GM23338 (cell line): ENCODE data around the gene CACNA1C. TPM values are rescaled to one million over a fixed set of nuclear protein-coding genes. Genes with fewer than 3 reads are reported as not detected.

Experiments
- ATAC-seq: fragments of 200-7000 bp; cut with Tn5 transposase; 3 replicates; pipeline ENCODE4 v1.9.1; 2020
- DNase-seq: peaks from one replicate; pipeline ENCODE4 v3.0.0-alpha.2; 2015; ENCODE audit warnings: low spot score
- H2AFZ ChIP-seq: fragments of 200-600 bp; sonication (generic); 2 replicates; pipeline ENCODE4 v1.8.0; 2016; ENCODE audit warnings: antibody characterized with exemption, mild to moderate bottlenecking, moderate library complexity
- H3F3A ChIP-seq: fragments of 200-600 bp; sonication (generic); replicated peaks from 2 replicates; pipeline ENCODE4 v1.8.0; 2017; ENCODE audit warnings: antibody characterized with exemption, mixed run types, low read depth
- H3K27ac ChIP-seq: fragments of 200-600 bp; sonication (generic); 2 replicates; pipeline ENCODE4 v1.6.1; 2016; ENCODE audit warnings: low read depth
- H3K27me3 ChIP-seq: fragments of 200-600 bp; sonication (generic); 2 replicates; pipeline ENCODE4 v1.8.0; 2016; ENCODE audit warnings: mild to moderate bottlenecking, mixed run types, moderate library complexity; ENCODE audit not compliant: insufficient read depth
- H3K36me3 ChIP-seq: fragments of 200-600 bp; sonication (generic); 2 replicates; pipeline ENCODE4 v1.8.0; 2016; ENCODE audit warnings: mild to moderate bottlenecking; ENCODE audit not compliant: insufficient read depth
- H3K4me1 ChIP-seq: fragments of 200-600 bp; sonication (generic); 2 replicates; pipeline ENCODE4 v1.8.0; 2016; ENCODE audit warnings: mild to moderate bottlenecking, moderate library complexity; ENCODE audit not compliant: insufficient read depth
- H3K4me2 ChIP-seq: fragments of 200-600 bp; sonication (generic); 2 replicates; pipeline ENCODE4 v1.7.1; 2017; ENCODE audit warnings: mixed run types
- H3K4me3 ChIP-seq: fragments of 200-600 bp; sonication (generic); 2 replicates; pipeline ENCODE4 v1.6.1; 2016; ENCODE audit warnings: mixed run types
- H3K79me2 ChIP-seq: fragments of 200-600 bp; sonication (generic); replicated peaks from 2 replicates; pipeline ENCODE4 v1.8.0; 2017; ENCODE audit warnings: mild to moderate bottlenecking; ENCODE audit not compliant: insufficient read depth
- H3K9me2 ChIP-seq: fragments of 200-600 bp; sonication (generic); 2 replicates; pipeline ENCODE4 v1.8.0; 2017; ENCODE audit not compliant: insufficient read depth
- H4K20me1 ChIP-seq: fragments of 200-600 bp; sonication (generic); replicated peaks from 2 replicates; pipeline ENCODE4 v1.8.0; 2017; ENCODE audit warnings: mild to moderate bottlenecking; ENCODE audit not compliant: insufficient read depth
- H3K27ac Mint-ChIP-seq: 2 replicates; pipeline ENCODE4 v1.8.0; 2020; ENCODE audit warnings: inconsistent platforms, mild to moderate bottlenecking, moderate library complexity, mixed read lengths
- H3K27me3 Mint-ChIP-seq: 3 replicates; pipeline ENCODE4 v1.8.0; 2022; ENCODE audit warnings: low read depth, mild to moderate bottlenecking, moderate library complexity, mixed read lengths, inconsistent platforms; ENCODE audit not compliant: insufficient read depth, poor library complexity
- H3K36me3 Mint-ChIP-seq: 3 replicates; pipeline ENCODE4 v1.8.0; 2021; ENCODE audit warnings: low read depth, mild to moderate bottlenecking, inconsistent platforms, moderate library complexity, mixed read lengths
- H3K4me1 Mint-ChIP-seq: 3 replicates; pipeline ENCODE4 v1.8.0; 2020; ENCODE audit warnings: mild to moderate bottlenecking, inconsistent platforms, mixed read lengths
- H3K4me3 Mint-ChIP-seq: 3 replicates; pipeline ENCODE4 v1.8.0; 2021; ENCODE audit warnings: moderate library complexity, mild to moderate bottlenecking, inconsistent platforms, mixed read lengths
- H3K9me3 Mint-ChIP-seq: 3 replicates; pipeline ENCODE4 v1.8.0; 2020; ENCODE audit warnings: moderate library complexity, mild to moderate bottlenecking, inconsistent platforms, mixed read lengths
- CREB1 ChIP-seq: fragments of 250-450 bp; sonication (Bioruptor Pico); IDR thresholded peaks from 2 replicates; pipeline ENCODE4 v1.5.0; 2020; ENCODE audit warnings: low read depth, mild to moderate bottlenecking, moderate library complexity
- CTCF ChIP-seq, 2 experiments: fragments of 200-600 bp in 1 of 2; sonication (generic) in 1 of 2; conservative IDR thresholded peaks; 2 replicates each; pipeline versions ENCODE4 v1.5.1 to v1.6.1; 2016 to 2017; ENCODE audit warnings: antibody characterized with exemption in 2 of 2, low read depth in 2 of 2, mild to moderate bottlenecking in 2 of 2, moderate library complexity in 1 of 2
- EZH2phosphoT487 ChIP-seq: fragments of 200-600 bp; sonication (generic); IDR thresholded peaks from one replicate; pipeline ENCODE4 v1.8.1; 2018; ENCODE audit warnings: antibody characterized with exemption; ENCODE audit not compliant: unreplicated experiment
- JUNB ChIP-seq: IDR thresholded peaks from one replicate; pipeline ENCODE4 v1.6.1; 2016; ENCODE audit warnings: antibody characterized with exemption; ENCODE audit not compliant: unreplicated experiment
- NANOG ChIP-seq: IDR thresholded peaks from 2 replicates; pipeline ENCODE4 v1.6.1; 2016; ENCODE audit warnings: antibody characterized with exemption, borderline replicate concordance
- POLR2AphosphoS5 ChIP-seq: IDR thresholded peaks from 2 replicates; pipeline ENCODE4 v1.6.1; 2016; ENCODE audit warnings: antibody characterized with exemption, low read depth
- STAT1 ChIP-seq: IDR thresholded peaks from one replicate; pipeline ENCODE4 v1.6.1; 2016; ENCODE audit warnings: antibody characterized with exemption; ENCODE audit not compliant: unreplicated experiment
- ZNF114 ChIP-seq: fragments of 250-450 bp; sonication (Bioruptor Pico); IDR thresholded peaks from 2 replicates; pipeline ENCODE4 v1.5.0; 2020; ENCODE audit warnings: mild to moderate bottlenecking, moderate library complexity
- ZNF331 ChIP-seq: fragments of 250-450 bp; sonication (Bioruptor Pico); IDR thresholded peaks from 2 replicates; pipeline ENCODE4 v1.5.0; 2020; ENCODE audit warnings: low read depth, mild to moderate bottlenecking, moderate library complexity
- polyA plus RNA-seq: library from polyadenylated mRNA; unstranded; fragments of >200 nt; fragmentation: Nextera tagmentation; extraction: Ambion mirVana; gene quantifications from 2 replicates; pipeline ENCODE4 v1.2.1, GENCODE V29; 2016
- total RNA-seq: library from RNA; depleted of rRNA; stranded (reverse); fragments of >200 nt; shearing (Covaris generic); gene quantifications from 2 replicates; pipeline ENCODE4 v1.2.3, GENCODE V29; 2014
- TF ChIP-seq, protein P1 (sequence below): IDR thresholded peaks from 2 replicates; pipeline ENCODE4 v1.6.1; 2016; ENCODE audit warnings: antibody characterized with exemption
- TF ChIP-seq, protein P2 (sequence below): IDR thresholded peaks from one replicate; pipeline ENCODE4 v1.6.1; 2018; ENCODE audit warnings: antibody characterized with exemption; ENCODE audit not compliant: unreplicated experiment

Gene CACNA1C
- total and polyA plus RNA-seq, 2 experiments from 2014 or later = 0.78 to 2.1 TPM

DNA sequence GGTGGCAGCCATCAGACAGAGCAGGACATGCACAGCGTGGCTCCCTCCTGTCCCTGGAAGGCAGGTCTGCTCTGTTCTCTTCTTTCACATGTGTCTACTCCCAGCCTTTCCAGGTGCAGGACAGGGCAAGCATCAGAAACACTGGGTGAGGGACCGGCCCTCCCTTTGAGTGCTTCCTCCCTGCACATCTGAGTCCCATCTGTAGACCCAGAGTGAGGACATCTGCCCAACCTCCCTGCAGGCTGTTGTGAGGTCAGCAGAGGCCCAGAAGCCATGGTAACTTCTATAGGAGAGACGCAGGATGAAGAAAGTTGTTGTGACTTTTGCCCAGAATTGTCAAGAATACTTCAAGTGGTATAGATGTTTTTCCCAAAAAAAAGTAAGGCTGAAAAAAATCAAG is 282.7 kb downstream of the CACNA1C start:
- peaks cover 4% of the 10 kb centered on the region; the same call in 1 of the 2 replicates for H3K9me2 ChIP-seq
- H3F3A ChIP-seq = no peaks in the 10 kb centered on the region
- Mint-ChIP-seq H3K27ac (no peak overlapping the region), H3K4me3 (no peak overlapping the region), H3K9me3 (no peaks in the 10 kb centered on the region), H3K4me1 (peaks cover 2% of the 10 kb centered on the region), H3K27me3 (no peaks in the 10 kb centered on the region), H3K36me3 (no peaks in the 10 kb centered on the region)
- no peak overlapping the region for H3K4me3 ChIP-seq
- DNase-seq (no peak), ATAC-seq (no peak)
- no peak overlapping the region for H3K4me2 ChIP-seq
- H3K36me3 ChIP-seq = no peaks in the 10 kb centered on the region
- H3K27ac ChIP-seq = no peak overlapping the region
- H2AFZ ChIP-seq = no peak overlapping the region
- no peaks in the 10 kb centered on the region for H4K20me1 ChIP-seq
- TF ChIP-seq, protein P1, sequence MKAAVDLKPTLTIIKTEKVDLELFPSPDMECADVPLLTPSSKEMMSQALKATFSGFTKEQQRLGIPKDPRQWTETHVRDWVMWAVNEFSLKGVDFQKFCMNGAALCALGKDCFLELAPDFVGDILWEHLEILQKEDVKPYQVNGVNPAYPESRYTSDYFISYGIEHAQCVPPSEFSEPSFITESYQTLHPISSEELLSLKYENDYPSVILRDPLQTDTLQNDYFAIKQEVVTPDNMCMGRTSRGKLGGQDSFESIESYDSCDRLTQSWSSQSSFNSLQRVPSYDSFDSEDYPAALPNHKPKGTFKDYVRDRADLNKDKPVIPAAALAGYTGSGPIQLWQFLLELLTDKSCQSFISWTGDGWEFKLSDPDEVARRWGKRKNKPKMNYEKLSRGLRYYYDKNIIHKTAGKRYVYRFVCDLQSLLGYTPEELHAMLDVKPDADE = no peak
- TF ChIP-seq STAT1 (no peak), POLR2AphosphoS5 (no peak)
- no peaks in the 10 kb centered on the region for H3K79me2 ChIP-seq
- H3K27me3 ChIP-seq = no peaks in the 10 kb centered on the region
- H3K4me1 ChIP-seq = no peaks in the 10 kb centered on the region

GRCh38 chr12:2335916-2336315 is 283.1 kb downstream of the CACNA1C start:
- H3K9me3 Mint-ChIP-seq = no peaks in the 10 kb centered on the region
- ATAC-seq (no peak), DNase-seq (no peak)
- no peak overlapping the region for H3K4me3 Mint-ChIP-seq
- Histone ChIP-seq H2AFZ (no peak overlapping the region), H3F3A (no peaks in the 10 kb centered on the region), H3K9me2 (peaks cover 4% of the 10 kb centered on the region; the same call in 1 of the 2 replicates), H3K27me3 (no peaks in the 10 kb centered on the region), H3K4me2 (no peak overlapping the region), H3K79me2 (no peaks in the 10 kb centered on the region), H4K20me1 (no peaks in the 10 kb centered on the region), H3K4me3 (no peak overlapping the region), H3K27ac (no peak overlapping the region), H3K4me1 (no peaks in the 10 kb centered on the region), H3K36me3 (no peaks in the 10 kb centered on the region)
- peaks cover 2% of the 10 kb centered on the region for H3K4me1 Mint-ChIP-seq
- TF ChIP-seq STAT1 (no peak), ZNF114 (no peak), ZNF331 (no peak), CTCF (conservative IDR thresholded peaks at IDR 0.05; ENCODE audit: low read depth in 2 of 2) (no peak)
- H3K36me3 Mint-ChIP-seq = no peaks in the 10 kb centered on the region
- H3K27me3 Mint-ChIP-seq = no peaks in the 10 kb centered on the region
- H3K27ac Mint-ChIP-seq = no peak overlapping the region

DNA sequence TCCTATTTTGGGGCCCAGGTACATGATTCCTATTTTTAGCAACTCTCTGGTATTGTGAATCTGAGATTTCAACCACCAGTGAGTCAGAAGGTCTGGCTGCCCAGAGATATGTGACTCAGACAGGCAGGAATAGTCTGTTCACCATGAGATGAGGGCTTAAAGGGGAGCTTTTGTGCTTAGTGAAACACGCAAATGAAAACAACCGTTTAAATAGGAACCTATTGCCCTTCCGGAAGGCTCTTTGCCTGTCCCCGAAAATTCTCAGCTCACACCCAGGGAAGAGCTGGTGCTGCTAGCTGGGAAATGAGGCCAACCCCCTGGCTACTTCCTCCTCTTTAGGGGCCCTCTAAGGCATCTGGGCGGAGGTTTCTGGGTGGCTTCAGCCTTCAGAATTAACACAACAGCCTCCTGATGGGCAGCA is 283.6 kb downstream of the CACNA1C start:
- Histone ChIP-seq H4K20me1 (no peaks in the 10 kb centered on the region), H3F3A (no peaks in the 10 kb centered on the region), H3K79me2 (no peaks in the 10 kb centered on the region), H3K9me2 (peaks cover 4% of the 10 kb centered on the region; the same call in 1 of the 2 replicates), H3K27ac (no peak overlapping the region), H3K4me1 (no peaks in the 10 kb centered on the region), H2AFZ (no peak overlapping the region), H3K36me3 (no peaks in the 10 kb centered on the region), H3K27me3 (no peaks in the 10 kb centered on the region), H3K4me2 (no peak overlapping the region), H3K4me3 (no peak overlapping the region)
- H3K36me3 Mint-ChIP-seq = no peaks in the 10 kb centered on the region
- H3K9me3 Mint-ChIP-seq = no peaks in the 10 kb centered on the region
- ATAC-seq (no peak), DNase-seq (no peak)
- no peaks in the 10 kb centered on the region for H3K27me3 Mint-ChIP-seq
- no peak overlapping the region for H3K4me3 Mint-ChIP-seq
- no peak overlapping the region for H3K27ac Mint-ChIP-seq
- peaks cover 2% of the 10 kb centered on the region for H3K4me1 Mint-ChIP-seq
- TF ChIP-seq EZH2phosphoT487 (no peak), POLR2AphosphoS5 (no peak), JUNB (no peak), NANOG (no peak), STAT1 (no peak), CREB1 (CRISPR knock-in tag) (no peak), ZNF331 (no peak), ZNF114 (no peak)
- TF ChIP-seq, protein P1 = no peak
- TF ChIP-seq, protein P2, sequence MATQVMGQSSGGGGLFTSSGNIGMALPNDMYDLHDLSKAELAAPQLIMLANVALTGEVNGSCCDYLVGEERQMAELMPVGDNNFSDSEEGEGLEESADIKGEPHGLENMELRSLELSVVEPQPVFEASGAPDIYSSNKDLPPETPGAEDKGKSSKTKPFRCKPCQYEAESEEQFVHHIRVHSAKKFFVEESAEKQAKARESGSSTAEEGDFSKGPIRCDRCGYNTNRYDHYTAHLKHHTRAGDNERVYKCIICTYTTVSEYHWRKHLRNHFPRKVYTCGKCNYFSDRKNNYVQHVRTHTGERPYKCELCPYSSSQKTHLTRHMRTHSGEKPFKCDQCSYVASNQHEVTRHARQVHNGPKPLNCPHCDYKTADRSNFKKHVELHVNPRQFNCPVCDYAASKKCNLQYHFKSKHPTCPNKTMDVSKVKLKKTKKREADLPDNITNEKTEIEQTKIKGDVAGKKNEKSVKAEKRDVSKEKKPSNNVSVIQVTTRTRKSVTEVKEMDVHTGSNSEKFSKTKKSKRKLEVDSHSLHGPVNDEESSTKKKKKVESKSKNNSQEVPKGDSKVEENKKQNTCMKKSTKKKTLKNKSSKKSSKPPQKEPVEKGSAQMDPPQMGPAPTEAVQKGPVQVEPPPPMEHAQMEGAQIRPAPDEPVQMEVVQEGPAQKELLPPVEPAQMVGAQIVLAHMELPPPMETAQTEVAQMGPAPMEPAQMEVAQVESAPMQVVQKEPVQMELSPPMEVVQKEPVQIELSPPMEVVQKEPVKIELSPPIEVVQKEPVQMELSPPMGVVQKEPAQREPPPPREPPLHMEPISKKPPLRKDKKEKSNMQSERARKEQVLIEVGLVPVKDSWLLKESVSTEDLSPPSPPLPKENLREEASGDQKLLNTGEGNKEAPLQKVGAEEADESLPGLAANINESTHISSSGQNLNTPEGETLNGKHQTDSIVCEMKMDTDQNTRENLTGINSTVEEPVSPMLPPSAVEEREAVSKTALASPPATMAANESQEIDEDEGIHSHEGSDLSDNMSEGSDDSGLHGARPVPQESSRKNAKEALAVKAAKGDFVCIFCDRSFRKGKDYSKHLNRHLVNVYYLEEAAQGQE = no peak
